ENCODE measurements around the gene DPH5.
"Not testable (repeated sequence)": the region's sequence is repeated elsewhere in the genome, so short reads cannot be mapped to it uniquely, and the experiment has no call there.

- not testable (repeated sequence) for TF ChIP-seq EZH2 (IDR thresholded peaks at IDR 0.05; ENCODE audit: borderline replicate concordance, insufficient read depth, low read depth, low read length, poor library complexity, severe bottlenecking); CTCF (IDR thresholded peaks at IDR 0.05)
Measured at GRCh38 chr1:100947816-100948215, 77.8 kb downstream of the DPH5 start.
